HG03060 (cell line): ENCODE results near the gene OGA.

Experiments used
- ATAC-seq: cut with Tn5 transposase; IDR thresholded peaks from one replicate; pipeline ENCODE4 v1.9.1; 2021; ENCODE audit warnings: low read depth, moderate number of reproducible peaks; ENCODE audit not compliant: unreplicated experiment

OGA gene

DNA sequence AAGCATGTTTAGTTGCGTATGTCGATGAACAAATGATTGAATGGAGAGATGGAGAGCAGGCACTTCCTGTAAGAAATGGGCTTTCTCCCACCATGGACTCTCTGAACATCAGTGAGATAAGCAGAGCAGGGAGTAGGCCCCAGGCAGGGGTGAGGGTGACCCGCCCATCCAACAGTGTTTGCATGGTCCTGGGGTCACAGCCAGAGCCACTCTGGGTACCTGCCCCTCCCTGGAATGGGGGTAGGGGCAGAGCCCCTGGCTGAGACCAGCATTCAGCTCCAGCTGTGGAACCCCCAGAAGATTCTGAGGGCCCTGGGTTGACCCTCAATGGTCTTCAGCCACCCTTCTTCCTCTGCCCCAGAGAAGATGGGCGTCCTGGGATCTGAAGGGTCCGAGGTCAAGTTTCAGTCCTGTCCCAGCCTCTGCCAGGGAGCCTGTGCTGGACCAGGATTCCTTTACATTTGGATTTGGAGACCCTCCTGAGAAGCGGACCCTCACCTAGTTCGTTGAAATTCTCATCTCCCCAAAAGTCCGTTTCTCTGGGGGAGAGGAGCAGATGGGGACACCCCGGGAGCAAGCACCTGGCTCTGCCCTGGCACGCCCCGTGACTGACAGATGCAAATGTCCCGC is 40.0 kb downstream of the OGA start:
- ATAC-seq, result no peak

DNA sequence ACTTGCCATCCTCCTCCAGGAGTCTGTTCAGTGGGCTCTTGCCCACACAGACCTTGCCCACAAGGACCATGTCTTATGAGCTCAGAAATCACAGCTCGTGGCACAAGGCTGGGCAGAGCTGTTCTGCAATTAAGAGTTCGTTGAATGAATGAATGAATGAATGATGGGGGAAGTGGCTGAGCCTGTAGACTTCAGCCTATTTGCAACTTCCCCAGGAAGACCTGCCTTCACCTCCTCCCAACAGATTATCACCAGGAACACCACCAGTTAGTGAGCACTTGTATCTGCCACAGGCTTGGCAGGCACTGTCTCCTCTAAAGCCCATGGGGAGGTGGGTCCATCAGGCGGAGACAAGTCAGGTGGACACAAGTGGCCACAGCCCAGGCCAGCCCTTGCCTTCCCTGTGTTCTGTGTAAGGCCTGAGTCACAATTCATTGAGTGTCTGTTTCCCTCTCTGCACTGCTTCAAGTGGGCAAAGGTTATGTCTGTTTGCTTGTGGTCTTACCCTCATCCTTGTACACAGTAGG is 40.6 kb downstream of the OGA start:
- ATAC-seq, result no peak

DNA sequence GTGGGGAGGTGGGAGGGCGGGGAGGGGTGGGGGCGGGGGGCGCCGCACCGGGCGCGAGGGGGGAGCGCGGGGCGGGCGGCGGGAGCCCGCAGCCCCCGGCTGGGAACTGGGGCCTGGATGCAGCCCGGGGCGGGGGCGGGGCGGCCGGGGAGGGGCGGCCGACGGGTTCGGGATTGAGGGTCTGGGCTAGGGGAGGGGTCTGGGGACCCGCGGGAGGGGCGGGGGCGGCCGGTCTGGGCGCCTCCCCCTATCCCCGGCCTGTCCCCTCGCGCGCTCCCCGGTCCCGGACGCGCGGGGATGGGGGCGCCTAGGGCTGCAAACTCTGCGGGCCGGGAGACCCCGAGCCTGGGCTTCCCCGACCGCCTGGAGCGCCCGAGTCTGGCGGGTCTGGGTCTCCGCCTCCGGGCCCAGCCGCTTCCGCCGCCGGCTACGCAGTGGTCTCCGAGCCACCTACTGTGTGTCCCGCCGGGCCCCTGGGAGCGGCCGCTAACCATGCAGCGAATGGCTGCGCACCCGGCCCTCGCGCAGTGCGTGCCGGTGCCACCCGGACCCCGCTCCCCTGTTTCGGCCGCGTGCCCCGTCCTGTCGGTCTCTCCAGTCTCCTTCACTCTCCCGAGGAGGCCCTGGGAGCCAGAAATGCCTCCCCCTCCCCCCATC is 42.0 kb downstream of the OGA start:
- no peak for ATAC-seq

DNA sequence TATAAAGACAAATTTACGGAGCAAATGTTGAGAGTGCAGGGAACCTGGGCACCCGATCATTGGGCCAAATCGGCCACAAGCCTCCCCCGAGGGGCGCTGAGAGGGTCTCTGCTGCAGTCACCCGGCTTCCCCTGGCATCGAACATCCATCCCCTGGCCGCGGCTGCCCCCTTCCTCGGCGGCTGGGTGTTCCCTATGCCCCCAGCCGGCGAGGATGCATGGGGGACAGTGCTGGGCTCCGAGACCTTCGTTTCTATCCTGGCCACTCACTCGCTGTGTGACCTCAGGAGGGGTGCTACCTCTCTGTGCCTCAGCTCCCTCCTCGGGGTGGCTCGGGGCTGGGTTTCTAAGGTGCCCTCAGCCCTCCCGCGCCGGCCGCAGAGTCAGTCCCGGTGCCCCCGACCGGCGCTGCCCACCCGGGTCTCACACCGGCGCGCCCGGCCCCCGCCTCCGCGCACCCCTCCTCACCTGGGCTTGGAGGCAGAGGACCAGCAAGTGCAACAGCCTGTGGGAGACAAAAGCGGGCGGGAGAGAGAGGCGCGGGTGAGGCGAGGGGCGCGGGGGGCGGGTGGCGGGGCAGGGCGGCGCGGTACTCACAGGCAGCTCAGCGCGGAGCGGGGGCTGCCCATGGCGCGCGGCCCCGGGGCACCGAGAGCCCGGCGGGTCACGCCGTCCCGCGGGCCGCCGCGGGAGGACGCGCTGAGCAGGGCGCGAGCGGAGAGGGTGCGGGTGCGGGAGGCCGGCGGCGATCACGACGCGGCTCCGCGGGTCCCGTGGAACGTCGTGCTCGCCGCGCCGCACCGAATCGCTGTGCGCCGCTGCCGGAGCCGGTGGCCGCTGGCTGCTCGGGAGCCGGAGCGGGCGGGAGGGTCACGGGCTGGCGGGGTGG is 42.7 kb downstream of the OGA start, which contains the start of gene FGF8:
Gene FGF8 (minus strand): TSS at position 842 of the 888 bp plus-strand sequence. CDS start 214 bp downstream, at position 628.
- no peak for ATAC-seq

DNA sequence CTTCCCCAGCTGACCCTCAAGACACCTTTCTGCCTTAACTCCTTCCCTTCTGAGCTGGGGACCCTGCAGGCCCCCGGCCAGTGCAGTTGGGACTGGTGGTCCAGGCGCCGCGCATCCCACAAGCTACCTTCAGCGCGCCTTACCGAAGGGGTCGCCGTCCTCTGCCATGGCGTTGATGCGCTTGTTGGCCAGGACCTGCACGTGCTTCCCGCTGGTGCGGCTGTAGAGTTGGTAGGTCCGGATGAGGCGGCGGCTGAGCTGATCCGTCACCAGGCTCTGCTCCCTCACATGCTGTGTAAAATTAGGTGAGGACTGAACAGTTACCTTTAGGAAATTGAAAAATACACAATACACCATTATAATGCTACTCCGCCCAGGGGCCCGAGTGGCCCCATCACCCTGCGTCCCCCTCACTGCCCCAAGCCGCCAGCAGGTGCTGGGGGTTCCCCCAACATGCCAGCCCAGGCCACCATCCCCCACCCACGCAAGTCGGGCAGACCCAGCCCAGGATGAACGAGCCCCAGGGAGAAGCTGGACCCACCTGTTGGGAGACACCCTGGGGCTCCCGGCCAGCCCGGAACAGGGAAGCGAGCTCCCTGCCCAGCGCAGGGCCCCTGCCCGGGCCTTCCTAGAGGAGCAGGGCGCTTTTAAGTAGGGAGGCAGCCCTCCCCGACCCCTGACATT is 43.5 kb downstream of the OGA start:
- ATAC-seq, result no peak

- no peak for ATAC-seq
Measured at GRCh38 chr10:101773923-101774588, 44.2 kb downstream of the OGA start.

- no peak for ATAC-seq
Measured at GRCh38 chr10:101772895-101773761, 45.1 kb downstream of the OGA start.

- ATAC-seq, result no peak
Measured at GRCh38 chr10:101772017-101772894, 46.0 kb downstream of the OGA start.

- no peak for ATAC-seq
Measured at GRCh38 chr10:101771380-101771779, 46.9 kb downstream of the OGA start.

- no peak for ATAC-seq
Measured at GRCh38 chr10:101770331-101771215, 47.7 kb downstream of the OGA start.

- no peak for ATAC-seq
Measured at GRCh38 chr10:101769541-101770180, 48.6 kb downstream of the OGA start.

DNA sequence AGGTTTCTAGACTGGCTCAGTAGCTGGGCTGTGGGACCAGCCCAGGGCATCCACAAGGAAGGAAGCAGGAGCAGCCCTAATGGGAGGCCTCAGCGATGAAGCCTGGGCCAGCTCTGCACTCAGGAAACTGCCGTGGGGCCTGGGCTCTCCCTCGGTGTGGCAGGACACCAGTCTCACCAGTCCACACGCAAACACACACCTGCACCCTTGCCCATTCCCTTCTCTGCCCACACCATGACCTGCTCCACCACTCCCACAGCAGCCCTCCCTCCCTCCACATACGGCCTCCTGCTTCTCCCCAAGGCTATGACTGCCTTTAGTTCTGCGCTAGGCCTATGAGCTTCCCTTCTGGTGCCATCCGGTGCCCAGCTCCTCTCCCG is 49.5 kb downstream of the OGA start:
- ATAC-seq, result no peak

- ATAC-seq, result no peak
Measured at GRCh38 chr10:101767966-101768790, 50.1 kb downstream of the OGA start.

DNA sequence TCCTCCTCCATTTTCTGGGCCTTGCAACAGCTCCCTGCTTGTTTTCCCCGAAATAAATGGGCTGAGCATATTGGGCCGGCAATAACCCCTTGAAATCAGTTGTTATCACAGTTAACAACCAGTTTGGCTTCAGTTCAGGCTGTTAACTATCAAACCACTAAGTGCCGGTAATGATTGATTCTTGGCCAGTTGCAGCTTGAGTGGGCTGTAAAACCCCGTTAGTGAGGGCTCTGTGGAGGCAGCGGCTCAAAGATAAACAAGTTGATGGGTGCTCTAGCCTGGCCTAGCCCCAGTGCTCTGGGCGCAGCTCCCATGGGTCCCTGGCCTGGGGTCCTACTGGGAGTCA is 50.7 kb downstream of the OGA start:
- ATAC-seq, result no peak

DNA sequence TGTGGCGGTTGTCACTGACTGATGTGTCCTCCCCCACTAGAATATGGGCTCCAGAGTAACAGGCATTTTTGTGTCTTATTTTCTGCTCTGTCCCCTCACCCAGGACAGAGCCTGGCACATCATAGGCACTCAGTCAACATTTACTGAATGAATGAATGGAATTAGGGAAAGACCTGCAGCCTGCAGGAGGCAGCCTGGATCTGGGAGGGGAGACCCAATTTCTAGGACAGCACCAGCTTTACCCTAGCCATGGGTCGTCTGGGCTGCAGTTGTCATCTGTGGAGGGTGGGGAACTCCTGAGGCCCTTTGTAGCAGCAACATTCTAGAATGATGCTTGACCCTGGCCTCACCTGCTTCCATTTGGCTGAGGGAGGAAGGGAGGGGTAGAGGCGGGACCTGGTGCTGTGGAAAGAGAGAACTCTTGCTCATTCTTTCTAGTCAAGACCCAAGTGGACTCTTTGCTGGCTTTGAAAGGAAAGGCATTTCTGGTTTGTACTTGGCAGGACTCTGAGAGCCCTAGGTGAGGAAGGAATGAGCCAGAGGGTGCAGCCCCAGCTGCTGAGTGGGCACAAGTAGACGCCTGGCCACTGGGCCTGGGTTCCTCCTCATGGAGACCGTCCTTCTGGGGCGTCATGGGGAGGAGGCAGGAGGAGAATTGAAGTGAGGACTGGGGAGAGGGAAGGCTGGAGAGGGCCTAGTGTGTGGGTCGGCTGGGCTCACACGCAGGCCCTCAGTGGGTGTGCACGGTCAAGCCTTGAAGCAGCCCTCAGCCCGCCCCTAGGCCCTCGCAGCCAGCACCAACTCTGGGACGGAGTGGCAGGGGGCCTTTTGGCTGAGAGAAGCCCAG is 51.3 kb downstream of the OGA start:
- no peak for ATAC-seq
